BE2C (cell line): ENCODE measurements around the gene LMAN2L.

Experiments used
- DNase-seq: peaks from one replicate; pipeline ENCODE4 v3.0.0-alpha.2; 2020
- H3K27me3 ChIP-seq: fragments of 250-450 bp; sonication (Bioruptor Pico); 2 replicates; pipeline ENCODE4 v1.5.1; 2020; ENCODE audit warnings: mild to moderate bottlenecking
- H3K36me3 ChIP-seq: fragments of 250-450 bp; sonication (Bioruptor Pico); 2 replicates; pipeline ENCODE4 v1.5.1; 2020; ENCODE audit warnings: mild to moderate bottlenecking
- H3K4me1 ChIP-seq: fragments of 250-450 bp; sonication (Bioruptor Pico); 2 replicates; pipeline ENCODE4 v1.5.1; 2020
- H3K4me3 ChIP-seq: 2 replicates; pipeline ENCODE4 v1.5.1; 2011; ENCODE audit warnings: low read depth, low read length
- H3K9me3 ChIP-seq: fragments of 250-450 bp; sonication (Bioruptor Pico); 2 replicates; pipeline ENCODE4 v1.5.1; 2020
- TF ChIP-seq, protein P1 (sequence below): IDR thresholded peaks from 2 replicates; pipeline ENCODE4 v1.5.1; 2012; ENCODE audit warnings: mild to moderate bottlenecking, low read depth, low read length

The LMAN2L gene

DNA sequence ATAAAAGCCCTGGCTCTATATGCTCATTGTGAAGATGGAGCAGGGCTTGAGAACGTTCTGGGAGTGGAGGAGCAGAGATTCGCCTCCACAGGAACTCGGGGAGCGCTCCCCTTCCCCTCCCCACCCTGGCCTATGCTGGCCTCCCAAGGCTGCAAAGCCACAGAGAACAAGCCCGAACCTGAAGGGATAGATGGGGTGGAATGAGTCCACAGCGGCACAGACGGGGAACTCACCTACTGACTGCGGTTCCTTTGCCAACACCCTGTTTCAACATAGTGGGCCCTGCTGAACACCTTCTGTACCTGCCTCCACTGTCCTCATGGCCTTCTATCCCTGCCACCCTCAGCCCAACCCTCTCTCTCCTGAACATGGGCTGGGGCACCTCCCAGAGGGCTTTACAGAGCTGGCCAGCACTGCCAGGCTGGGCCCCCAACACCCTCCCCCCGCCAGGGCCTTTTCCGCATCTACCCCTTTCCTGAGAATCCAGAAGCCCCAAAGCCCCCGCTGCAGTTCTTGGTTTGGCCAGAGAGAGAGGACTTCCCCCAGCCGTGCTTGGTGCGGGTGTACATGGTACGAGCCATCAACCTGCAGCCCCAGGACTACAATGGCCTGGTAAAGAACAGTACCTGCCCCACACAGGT is 41.5 kb downstream of the LMAN2L start:
- no peaks in the 10 kb centered on the region for H3K9me3 ChIP-seq
- DNase-seq: no peak
- TF ChIP-seq, protein P1, sequence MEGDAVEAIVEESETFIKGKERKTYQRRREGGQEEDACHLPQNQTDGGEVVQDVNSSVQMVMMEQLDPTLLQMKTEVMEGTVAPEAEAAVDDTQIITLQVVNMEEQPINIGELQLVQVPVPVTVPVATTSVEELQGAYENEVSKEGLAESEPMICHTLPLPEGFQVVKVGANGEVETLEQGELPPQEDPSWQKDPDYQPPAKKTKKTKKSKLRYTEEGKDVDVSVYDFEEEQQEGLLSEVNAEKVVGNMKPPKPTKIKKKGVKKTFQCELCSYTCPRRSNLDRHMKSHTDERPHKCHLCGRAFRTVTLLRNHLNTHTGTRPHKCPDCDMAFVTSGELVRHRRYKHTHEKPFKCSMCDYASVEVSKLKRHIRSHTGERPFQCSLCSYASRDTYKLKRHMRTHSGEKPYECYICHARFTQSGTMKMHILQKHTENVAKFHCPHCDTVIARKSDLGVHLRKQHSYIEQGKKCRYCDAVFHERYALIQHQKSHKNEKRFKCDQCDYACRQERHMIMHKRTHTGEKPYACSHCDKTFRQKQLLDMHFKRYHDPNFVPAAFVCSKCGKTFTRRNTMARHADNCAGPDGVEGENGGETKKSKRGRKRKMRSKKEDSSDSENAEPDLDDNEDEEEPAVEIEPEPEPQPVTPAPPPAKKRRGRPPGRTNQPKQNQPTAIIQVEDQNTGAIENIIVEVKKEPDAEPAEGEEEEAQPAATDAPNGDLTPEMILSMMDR: no peak
- H3K36me3 ChIP-seq: no peaks in the 10 kb centered on the region
- H3K4me3 ChIP-seq: no peak overlapping the region
- H3K4me1 ChIP-seq: no peaks in the 10 kb centered on the region
- H3K27me3 ChIP-seq: no peaks in the 10 kb centered on the region

DNA sequence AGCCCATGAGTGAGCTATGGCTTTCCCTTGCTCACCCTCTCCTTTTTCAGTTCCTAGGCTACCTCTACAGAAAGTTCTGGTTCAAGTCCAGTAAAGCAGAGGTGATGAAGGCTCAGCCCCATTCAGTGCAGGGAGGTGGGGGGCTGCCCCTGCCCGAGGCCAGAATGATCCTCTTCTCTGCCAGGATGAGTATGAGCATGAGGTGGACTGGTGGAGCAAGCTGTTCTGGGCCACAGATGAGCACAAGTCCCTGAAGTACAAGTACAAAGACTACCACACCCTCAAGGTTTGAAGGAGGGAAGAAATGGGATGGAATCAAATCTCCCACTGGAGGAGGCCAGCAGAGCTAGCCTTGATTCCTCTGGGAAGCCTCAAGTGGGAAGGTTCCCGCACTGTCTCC is 42.4 kb downstream of the LMAN2L start:
- TF ChIP-seq, protein P1: no peak
- no peaks in the 10 kb centered on the region for H3K4me1 ChIP-seq
- no peak for DNase-seq
- no peaks in the 10 kb centered on the region for H3K36me3 ChIP-seq
- H3K9me3 ChIP-seq: no peaks in the 10 kb centered on the region
- H3K27me3 ChIP-seq: no peaks in the 10 kb centered on the region
- H3K4me3 ChIP-seq: no peak overlapping the region

DNA sequence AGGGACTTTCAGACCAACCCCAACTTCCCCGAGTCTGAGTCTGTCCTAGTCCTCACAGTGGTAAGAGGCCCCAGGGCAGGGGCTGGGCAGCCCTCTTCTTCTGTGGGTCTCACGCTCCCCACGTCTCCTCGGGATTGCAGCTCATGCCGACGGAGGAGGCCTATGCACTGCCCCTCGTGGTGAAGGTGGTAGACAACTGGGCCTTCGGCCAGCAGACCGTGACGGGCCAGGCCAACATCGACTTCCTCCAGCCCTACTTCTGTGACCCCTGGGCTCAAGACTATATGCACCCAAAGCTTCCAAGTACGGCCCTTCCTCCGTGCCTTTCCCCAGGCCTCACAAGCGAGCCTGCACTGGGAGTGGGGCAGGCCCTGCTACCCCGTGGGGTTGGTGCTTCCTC is 44.3 kb downstream of the LMAN2L start:
- DNase-seq: no peak
- no peaks in the 10 kb centered on the region for H3K4me1 ChIP-seq
- TF ChIP-seq, protein P1: no peak
- no peak overlapping the region for H3K4me3 ChIP-seq
- H3K36me3 ChIP-seq: no peaks in the 10 kb centered on the region
- no peaks in the 10 kb centered on the region for H3K27me3 ChIP-seq
- no peaks in the 10 kb centered on the region for H3K9me3 ChIP-seq

DNA sequence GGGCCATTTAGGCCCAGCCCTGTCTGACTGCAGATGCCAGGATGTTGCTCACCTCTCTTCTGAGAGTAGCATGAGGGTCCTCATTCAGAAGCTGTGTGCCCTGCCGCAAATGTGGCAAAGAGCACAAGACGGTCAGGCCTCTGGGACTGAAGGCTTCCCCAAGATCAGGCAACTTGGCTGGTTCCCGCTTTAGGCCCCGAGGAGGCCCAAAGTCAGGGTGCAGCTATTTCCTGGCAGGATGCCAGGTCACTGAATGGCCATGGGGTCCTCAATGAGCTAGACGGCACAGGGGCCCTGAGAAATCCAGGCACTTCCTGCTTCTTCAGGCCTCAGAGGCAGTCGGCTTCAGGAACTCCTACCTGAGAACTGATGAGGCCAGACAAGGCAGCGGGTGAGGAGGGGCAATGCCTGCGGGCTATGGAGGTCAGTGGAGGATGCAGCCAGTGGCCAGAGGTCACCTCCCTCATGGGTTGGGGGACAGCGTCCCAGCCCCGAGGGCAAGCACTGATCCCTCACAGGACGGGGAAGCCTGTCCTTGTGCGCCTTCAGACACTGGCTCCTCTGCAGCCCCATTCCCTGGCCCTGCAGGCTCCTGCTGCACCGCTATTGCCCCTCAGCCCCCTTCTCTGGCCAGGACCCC is 44.9 kb downstream of the LMAN2L start:
- H3K27me3 ChIP-seq: no peaks in the 10 kb centered on the region
- no peaks in the 10 kb centered on the region for H3K4me1 ChIP-seq
- no peak overlapping the region for H3K4me3 ChIP-seq
- no peaks in the 10 kb centered on the region for H3K36me3 ChIP-seq
- TF ChIP-seq, protein P1: no peak
- DNase-seq: no peak
- no peaks in the 10 kb centered on the region for H3K9me3 ChIP-seq

DNA sequence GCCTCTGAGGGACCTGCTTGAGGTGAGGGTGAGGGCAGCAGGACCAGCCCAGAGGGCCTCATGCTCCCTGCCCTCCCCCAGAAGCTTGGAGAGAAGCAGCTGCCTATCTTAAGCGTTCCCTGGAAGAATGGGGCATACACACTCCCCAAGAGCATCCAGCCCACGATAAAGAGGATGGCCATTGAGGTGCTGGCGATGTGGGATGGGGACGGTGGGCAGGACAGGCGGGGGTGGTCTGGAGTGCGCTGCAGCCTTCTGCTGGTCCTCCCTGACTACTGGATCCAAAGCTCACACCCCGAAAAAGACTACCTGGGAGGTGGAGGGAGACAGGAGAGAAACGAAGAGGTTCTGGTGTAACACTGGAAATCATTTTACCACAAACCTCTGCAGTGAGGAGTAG is 45.6 kb downstream of the LMAN2L start:
- TF ChIP-seq, protein P1: no peak
- H3K27me3 ChIP-seq: no peaks in the 10 kb centered on the region
- no peak overlapping the region for H3K4me3 ChIP-seq
- H3K9me3 ChIP-seq: no peaks in the 10 kb centered on the region
- DNase-seq: no peak
- no peaks in the 10 kb centered on the region for H3K4me1 ChIP-seq
- no peaks in the 10 kb centered on the region for H3K36me3 ChIP-seq

DNA sequence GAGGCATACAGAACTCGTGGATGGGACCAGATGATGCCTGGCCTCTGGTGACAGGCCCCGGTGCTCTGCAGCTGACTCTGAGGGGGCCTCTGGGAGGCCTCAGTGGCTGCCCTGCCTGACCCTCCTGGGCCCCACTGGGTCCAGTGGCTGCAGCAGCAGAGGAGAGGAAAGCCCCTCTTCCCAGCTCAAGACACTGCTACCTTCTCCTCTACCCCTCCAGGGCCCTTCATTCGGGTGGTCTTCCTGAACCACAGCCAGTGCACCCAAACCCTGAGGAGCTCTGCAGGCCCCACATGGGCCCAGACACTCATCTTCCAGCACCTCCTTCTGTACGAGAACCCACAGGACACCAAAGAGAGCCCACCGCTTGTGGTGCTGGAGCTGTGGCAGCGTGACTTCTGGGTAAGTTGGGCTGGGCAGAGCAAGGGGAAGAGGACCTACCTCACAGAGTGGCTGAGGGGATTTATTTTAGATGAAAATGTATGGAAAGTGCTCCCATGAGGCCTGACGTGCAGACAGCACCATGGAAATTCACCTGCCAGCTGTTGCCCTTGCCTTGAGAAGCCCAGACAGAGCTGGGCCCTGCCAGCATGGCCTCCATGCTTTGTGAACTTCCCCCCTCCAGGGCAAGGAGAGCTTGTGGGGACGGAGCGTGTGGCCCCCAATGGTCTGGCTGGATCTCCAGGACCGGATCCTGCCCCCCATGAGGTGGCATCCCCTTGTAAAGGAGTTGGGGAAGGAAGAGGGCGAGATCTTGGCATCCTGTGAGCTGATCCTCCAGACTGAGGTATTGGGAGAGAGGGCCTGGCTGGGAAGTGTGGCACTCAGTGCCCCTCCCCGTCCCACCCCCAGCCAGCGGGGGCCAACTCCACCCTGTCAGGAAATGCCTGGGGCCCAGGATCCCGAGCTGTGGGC is 46.3 kb downstream of the LMAN2L start:
- H3K9me3 ChIP-seq: no peaks in the 10 kb centered on the region
- no peak for DNase-seq
- no peaks in the 10 kb centered on the region for H3K27me3 ChIP-seq
- no peaks in the 10 kb centered on the region for H3K36me3 ChIP-seq
- no peaks in the 10 kb centered on the region for H3K4me1 ChIP-seq
- no peak overlapping the region for H3K4me3 ChIP-seq
- TF ChIP-seq, protein P1: no peak
